Measurements from ENCODE around the gene PHLDA3.

DNA sequence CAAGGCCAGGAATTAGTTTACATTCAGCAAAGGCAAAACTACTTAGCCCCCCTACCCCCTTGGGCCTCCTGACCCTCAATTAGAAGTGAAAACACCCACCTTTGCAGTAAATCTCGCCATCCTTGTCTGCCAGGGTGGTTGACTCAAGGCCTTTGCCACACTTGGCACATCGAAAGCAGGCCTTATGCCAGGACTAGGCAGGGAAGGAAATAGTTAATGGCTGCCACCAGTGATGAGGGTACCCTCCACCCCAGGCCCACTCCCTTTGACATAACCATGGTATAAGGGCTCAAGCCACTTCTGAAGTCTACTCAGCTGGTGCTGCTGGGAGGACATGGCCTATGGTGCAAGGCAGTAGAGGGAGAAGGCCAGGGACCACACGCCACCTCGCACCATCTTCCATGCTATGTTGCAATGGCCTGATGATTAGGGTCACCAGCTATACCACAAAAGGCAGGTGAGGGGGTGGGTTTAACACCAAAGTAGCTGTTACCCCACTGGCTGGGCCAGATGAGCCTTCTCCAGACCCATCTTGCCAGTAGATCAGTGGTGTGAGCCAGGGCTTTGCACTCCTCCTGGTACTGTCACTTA lies 16.3 kb upstream of the PHLDA3 start:
- TF ChIP-seq, protein P1, sequence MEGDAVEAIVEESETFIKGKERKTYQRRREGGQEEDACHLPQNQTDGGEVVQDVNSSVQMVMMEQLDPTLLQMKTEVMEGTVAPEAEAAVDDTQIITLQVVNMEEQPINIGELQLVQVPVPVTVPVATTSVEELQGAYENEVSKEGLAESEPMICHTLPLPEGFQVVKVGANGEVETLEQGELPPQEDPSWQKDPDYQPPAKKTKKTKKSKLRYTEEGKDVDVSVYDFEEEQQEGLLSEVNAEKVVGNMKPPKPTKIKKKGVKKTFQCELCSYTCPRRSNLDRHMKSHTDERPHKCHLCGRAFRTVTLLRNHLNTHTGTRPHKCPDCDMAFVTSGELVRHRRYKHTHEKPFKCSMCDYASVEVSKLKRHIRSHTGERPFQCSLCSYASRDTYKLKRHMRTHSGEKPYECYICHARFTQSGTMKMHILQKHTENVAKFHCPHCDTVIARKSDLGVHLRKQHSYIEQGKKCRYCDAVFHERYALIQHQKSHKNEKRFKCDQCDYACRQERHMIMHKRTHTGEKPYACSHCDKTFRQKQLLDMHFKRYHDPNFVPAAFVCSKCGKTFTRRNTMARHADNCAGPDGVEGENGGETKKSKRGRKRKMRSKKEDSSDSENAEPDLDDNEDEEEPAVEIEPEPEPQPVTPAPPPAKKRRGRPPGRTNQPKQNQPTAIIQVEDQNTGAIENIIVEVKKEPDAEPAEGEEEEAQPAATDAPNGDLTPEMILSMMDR (IDR thresholded peaks at IDR 0.05) = no peak
- TF ChIP-seq POLR2A (IDR thresholded peaks at IDR 0.05) = no peak
